Neural progenitor cell (in vitro differentiated cells): Measurements from ENCODE around the gene LRRC7. TPM values are rescaled to one million over a fixed set of nuclear protein-coding genes. Genes with fewer than 3 reads are reported as not detected.

Experiments
- DNase-seq: peaks from one replicate; pipeline ENCODE4 v3.0.0-alpha.2; 2016; ENCODE audit warnings: low spot score
- H2AFZ ChIP-seq: fragments of 200-600 bp; sonication (generic); replicated peaks from 2 replicates; pipeline ENCODE4 v1.6.1; 2016; ENCODE audit warnings: antibody characterized with exemption
- H3F3A ChIP-seq: fragments of 200-600 bp; sonication (generic); 2 replicates; pipeline ENCODE4 v1.6.1; 2016; ENCODE audit warnings: antibody characterized with exemption, low read depth
- H3K27ac ChIP-seq: fragments of 200-600 bp; sonication (generic); 2 replicates; pipeline ENCODE4 v1.5.1; 2016; ENCODE audit warnings: mild to moderate bottlenecking
- H3K27me3 ChIP-seq: fragments of 200-600 bp; sonication (generic); 2 replicates; pipeline ENCODE4 v1.6.1; 2016; ENCODE audit warnings: mild to moderate bottlenecking, moderate library complexity
- H3K36me3 ChIP-seq: fragments of 200-600 bp; sonication (generic); 2 replicates; pipeline ENCODE4 v1.5.1; 2016
- H3K4me1 ChIP-seq: fragments of 200-600 bp; sonication (generic); 2 replicates; pipeline ENCODE4 v1.6.1; 2016; ENCODE audit warnings: mixed run types
- H3K4me2 ChIP-seq: fragments of 200-600 bp; sonication (generic); 2 replicates; pipeline ENCODE4 v1.6.1; 2016
- H3K4me3 ChIP-seq: fragments of 200-600 bp; sonication (generic); 2 replicates; pipeline ENCODE4 v1.5.1; 2016
- H3K79me2 ChIP-seq: fragments of 200-600 bp; sonication (generic); 2 replicates; pipeline ENCODE4 v1.6.1; 2016; ENCODE audit warnings: low read depth
- H3K9ac ChIP-seq: fragments of 200-600 bp; sonication (generic); 2 replicates; pipeline ENCODE4 v1.6.1; 2016
- H3K9me3 ChIP-seq: fragments of 200-600 bp; sonication (generic); 2 replicates; pipeline ENCODE4 v1.5.1; 2016; ENCODE audit warnings: low read depth
- H4K20me1 ChIP-seq: fragments of 200-600 bp; sonication (generic); 2 replicates; pipeline ENCODE4 v1.6.1; 2016; ENCODE audit warnings: low read depth
- H3K27ac Mint-ChIP-seq: 3 replicates; pipeline ENCODE4 v1.8.0; 2021; ENCODE audit warnings: mixed read lengths
- H3K27me3 Mint-ChIP-seq: 2 replicates; pipeline ENCODE4 v1.8.0; 2022; ENCODE audit warnings: low read depth, mild to moderate bottlenecking, inconsistent platforms, moderate library complexity, mixed read lengths; ENCODE audit not compliant: insufficient read depth
- H3K36me3 Mint-ChIP-seq: 3 replicates; pipeline ENCODE4 v1.8.0; 2021; ENCODE audit warnings: mixed read lengths
- H3K4me1 Mint-ChIP-seq: 3 replicates; pipeline ENCODE4 v1.8.0; 2021; ENCODE audit warnings: mixed read lengths
- H3K4me3 Mint-ChIP-seq: 3 replicates; pipeline ENCODE4 v1.8.0; 2021; ENCODE audit warnings: mild to moderate bottlenecking, moderate library complexity, mixed read lengths
- H3K9me3 Mint-ChIP-seq: 3 replicates; pipeline ENCODE4 v1.8.0; 2020; ENCODE audit warnings: mixed read lengths
- EZH2 ChIP-seq: fragments of 200-600 bp; sonication (generic); IDR thresholded peaks from 2 replicates; pipeline ENCODE4 v1.6.1; 2017; ENCODE audit warnings: antibody characterized with exemption, mild to moderate bottlenecking, moderate library complexity
- EZH2phosphoT487 ChIP-seq: fragments of 200-600 bp; sonication (generic); IDR thresholded peaks from 2 replicates; pipeline ENCODE4 v1.6.1; 2017; ENCODE audit warnings: antibody characterized with exemption
- total RNA-seq: library from RNA; depleted of rRNA; stranded (reverse); fragments of >200 nt; gene quantifications from 2 replicates; pipeline ENCODE4 v1.2.3, GENCODE V29; 2015; ENCODE audit warnings: low replicate concordance
- TF ChIP-seq, protein P1 (sequence below): fragments of 200-600 bp; sonication (generic); IDR thresholded peaks from 2 replicates; pipeline ENCODE4 v1.5.1; 2017; ENCODE audit warnings: antibody characterized with exemption, mild to moderate bottlenecking

LRRC7 gene
- total RNA-seq, 1 donor from 2014 or later: not detected

DNA sequence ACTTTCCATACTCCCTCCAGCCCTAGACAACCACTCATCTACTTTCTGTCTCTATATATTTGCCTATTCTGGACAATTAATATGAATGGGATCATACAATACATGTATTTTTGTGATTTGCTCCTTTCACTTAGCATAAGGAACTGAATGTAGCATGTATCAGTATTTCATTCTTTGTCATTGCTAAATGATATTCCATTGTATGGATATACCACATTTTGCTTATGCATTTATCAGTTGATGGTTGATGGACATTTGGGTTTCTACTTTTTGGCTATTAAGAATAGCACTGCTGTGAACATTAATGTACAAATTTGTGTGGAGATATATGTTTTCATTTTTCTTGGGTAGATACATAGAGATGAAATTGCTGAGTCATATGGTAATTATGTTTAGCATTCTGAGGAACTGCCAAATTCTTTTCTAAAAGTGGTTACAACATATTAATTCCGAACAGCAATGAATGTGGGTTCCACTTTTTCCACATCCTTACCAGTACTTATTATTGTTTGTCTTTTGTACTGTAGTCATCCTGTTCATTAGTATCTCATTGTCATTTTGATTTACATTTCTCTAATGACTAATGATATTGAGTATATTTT lies 516.7 kb downstream of the LRRC7 start:
- no peaks in the 10 kb centered on the region for H3K9me3 ChIP-seq
- no peak overlapping the region for H3K4me2 ChIP-seq
- Mint-ChIP-seq H3K27ac (no peak overlapping the region), H3K27me3 (no peaks in the 10 kb centered on the region), H3K4me3 (no peak overlapping the region), H3K9me3 (no peaks in the 10 kb centered on the region), H3K4me1 (no peaks in the 10 kb centered on the region), H3K36me3 (no peaks in the 10 kb centered on the region)
- H2AFZ ChIP-seq: no peak overlapping the region
- no peak for DNase-seq
- H3K4me1 ChIP-seq: no peaks in the 10 kb centered on the region
- TF ChIP-seq EZH2phosphoT487 (no peak), EZH2 (no peak)
- TF ChIP-seq, protein P1, sequence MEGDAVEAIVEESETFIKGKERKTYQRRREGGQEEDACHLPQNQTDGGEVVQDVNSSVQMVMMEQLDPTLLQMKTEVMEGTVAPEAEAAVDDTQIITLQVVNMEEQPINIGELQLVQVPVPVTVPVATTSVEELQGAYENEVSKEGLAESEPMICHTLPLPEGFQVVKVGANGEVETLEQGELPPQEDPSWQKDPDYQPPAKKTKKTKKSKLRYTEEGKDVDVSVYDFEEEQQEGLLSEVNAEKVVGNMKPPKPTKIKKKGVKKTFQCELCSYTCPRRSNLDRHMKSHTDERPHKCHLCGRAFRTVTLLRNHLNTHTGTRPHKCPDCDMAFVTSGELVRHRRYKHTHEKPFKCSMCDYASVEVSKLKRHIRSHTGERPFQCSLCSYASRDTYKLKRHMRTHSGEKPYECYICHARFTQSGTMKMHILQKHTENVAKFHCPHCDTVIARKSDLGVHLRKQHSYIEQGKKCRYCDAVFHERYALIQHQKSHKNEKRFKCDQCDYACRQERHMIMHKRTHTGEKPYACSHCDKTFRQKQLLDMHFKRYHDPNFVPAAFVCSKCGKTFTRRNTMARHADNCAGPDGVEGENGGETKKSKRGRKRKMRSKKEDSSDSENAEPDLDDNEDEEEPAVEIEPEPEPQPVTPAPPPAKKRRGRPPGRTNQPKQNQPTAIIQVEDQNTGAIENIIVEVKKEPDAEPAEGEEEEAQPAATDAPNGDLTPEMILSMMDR: no peak
- H3K79me2 ChIP-seq: no peaks in the 10 kb centered on the region
- H3F3A ChIP-seq: no peaks in the 10 kb centered on the region
- no peak overlapping the region for H3K27ac ChIP-seq
- no peak overlapping the region for H3K9ac ChIP-seq
- H3K4me3 ChIP-seq: no peak overlapping the region
- no peaks in the 10 kb centered on the region for H3K27me3 ChIP-seq
- H4K20me1 ChIP-seq: no peaks in the 10 kb centered on the region
- H3K36me3 ChIP-seq: no peaks in the 10 kb centered on the region

DNA sequence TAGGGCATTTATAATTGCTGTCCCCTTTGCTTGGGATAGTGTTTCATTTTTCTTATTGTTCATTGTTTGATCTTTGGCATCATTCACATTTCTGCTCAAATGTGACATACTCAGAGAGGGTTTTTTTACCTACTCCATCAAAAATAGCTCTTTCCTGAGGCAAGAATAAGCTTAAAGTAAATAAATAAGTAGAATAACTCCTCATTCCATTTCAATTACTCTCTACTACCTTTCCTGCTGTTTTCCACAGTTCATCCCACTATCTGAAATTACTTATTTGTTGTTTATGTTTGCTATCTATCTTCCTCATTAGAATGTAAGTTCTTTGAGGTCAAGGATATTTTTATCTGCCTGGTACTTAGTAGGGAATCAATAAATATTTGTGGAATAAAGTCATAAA lies 517.8 kb downstream of the LRRC7 start:
- Histone ChIP-seq H3K9ac (no peak overlapping the region), H3K9me3 (no peaks in the 10 kb centered on the region), H4K20me1 (no peaks in the 10 kb centered on the region), H3K36me3 (no peaks in the 10 kb centered on the region), H3K27me3 (no peaks in the 10 kb centered on the region), H3K27ac (no peak overlapping the region), H3K79me2 (no peaks in the 10 kb centered on the region), H3K4me3 (no peak overlapping the region), H2AFZ (no peak overlapping the region), H3F3A (no peaks in the 10 kb centered on the region), H3K4me2 (no peak overlapping the region), H3K4me1 (no peaks in the 10 kb centered on the region)
- H3K27ac Mint-ChIP-seq: no peak overlapping the region
- H3K27me3 Mint-ChIP-seq: no peaks in the 10 kb centered on the region
- H3K36me3 Mint-ChIP-seq: no peaks in the 10 kb centered on the region
- no peaks in the 10 kb centered on the region for H3K9me3 Mint-ChIP-seq
- TF ChIP-seq, protein P1: no peak
- no peak for TF ChIP-seq EZH2phosphoT487
- no peak for TF ChIP-seq EZH2
- no peak overlapping the region for H3K4me3 Mint-ChIP-seq
- no peak for DNase-seq
- H3K4me1 Mint-ChIP-seq: no peaks in the 10 kb centered on the region

DNA sequence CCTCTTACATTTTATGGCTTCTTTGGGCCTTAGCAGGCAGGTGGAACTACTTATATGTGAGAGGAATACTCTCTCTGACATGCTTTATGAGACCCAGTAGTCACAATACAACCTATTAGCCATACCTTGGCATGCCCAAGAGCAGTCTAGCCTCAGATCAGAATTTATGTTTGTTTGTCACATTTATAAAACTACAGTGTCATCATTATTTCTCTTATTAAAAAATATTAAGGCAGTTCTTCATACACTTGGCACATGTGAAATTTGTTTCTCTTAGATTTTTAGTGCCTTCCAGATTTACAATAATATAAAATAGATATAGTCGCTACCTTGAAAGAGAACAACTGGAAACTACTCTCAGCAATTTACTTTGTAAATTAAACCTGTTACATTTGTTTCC lies 519.2 kb downstream of the LRRC7 start:
- H3K27ac ChIP-seq: no peak overlapping the region
- no peaks in the 10 kb centered on the region for H4K20me1 ChIP-seq
- Mint-ChIP-seq H3K9me3 (no peaks in the 10 kb centered on the region), H3K4me1 (no peaks in the 10 kb centered on the region), H3K27ac (no peak overlapping the region), H3K36me3 (no peaks in the 10 kb centered on the region), H3K4me3 (no peak overlapping the region), H3K27me3 (no peaks in the 10 kb centered on the region)
- no peak for DNase-seq
- H3F3A ChIP-seq: no peaks in the 10 kb centered on the region
- peaks cover 5% of the 10 kb centered on the region for H3K4me1 ChIP-seq
- no peak overlapping the region for H2AFZ ChIP-seq
- H3K36me3 ChIP-seq: no peaks in the 10 kb centered on the region
- no peaks in the 10 kb centered on the region for H3K27me3 ChIP-seq
- no peaks in the 10 kb centered on the region for H3K79me2 ChIP-seq
- H3K4me3 ChIP-seq: no peak overlapping the region
- H3K9me3 ChIP-seq: no peaks in the 10 kb centered on the region
- no peak overlapping the region for H3K9ac ChIP-seq
- no peak for TF ChIP-seq EZH2phosphoT487
- no peak for TF ChIP-seq EZH2
- TF ChIP-seq, protein P1: no peak
- no peak overlapping the region for H3K4me2 ChIP-seq
